NCI-H460 (cell line): ENCODE measurements around the gene TGFBRAP1. TPM values are rescaled to one million over a fixed set of nuclear protein-coding genes. Genes with fewer than 3 reads are reported as not detected.
"Not testable (repeated sequence)": the region's sequence is repeated elsewhere in the genome, so short reads cannot be mapped to it uniquely, and the experiment has no call there.

Experiments
- DNase-seq: peaks from one replicate; pipeline ENCODE4 v3.0.0-alpha.2; 2016; ENCODE audit warnings: low read depth; ENCODE audit errors: extremely low read depth
- total RNA-seq: library from RNA; depleted of rRNA; stranded (reverse); fragments of >200 nt; shearing (Covaris generic); gene quantifications from 2 replicates; pipeline ENCODE4 v1.2.3, GENCODE V29; 2014

TGFBRAP1 gene
- total RNA-seq, 1 experiment from 2014 or later: 20.0 TPM

DNA sequence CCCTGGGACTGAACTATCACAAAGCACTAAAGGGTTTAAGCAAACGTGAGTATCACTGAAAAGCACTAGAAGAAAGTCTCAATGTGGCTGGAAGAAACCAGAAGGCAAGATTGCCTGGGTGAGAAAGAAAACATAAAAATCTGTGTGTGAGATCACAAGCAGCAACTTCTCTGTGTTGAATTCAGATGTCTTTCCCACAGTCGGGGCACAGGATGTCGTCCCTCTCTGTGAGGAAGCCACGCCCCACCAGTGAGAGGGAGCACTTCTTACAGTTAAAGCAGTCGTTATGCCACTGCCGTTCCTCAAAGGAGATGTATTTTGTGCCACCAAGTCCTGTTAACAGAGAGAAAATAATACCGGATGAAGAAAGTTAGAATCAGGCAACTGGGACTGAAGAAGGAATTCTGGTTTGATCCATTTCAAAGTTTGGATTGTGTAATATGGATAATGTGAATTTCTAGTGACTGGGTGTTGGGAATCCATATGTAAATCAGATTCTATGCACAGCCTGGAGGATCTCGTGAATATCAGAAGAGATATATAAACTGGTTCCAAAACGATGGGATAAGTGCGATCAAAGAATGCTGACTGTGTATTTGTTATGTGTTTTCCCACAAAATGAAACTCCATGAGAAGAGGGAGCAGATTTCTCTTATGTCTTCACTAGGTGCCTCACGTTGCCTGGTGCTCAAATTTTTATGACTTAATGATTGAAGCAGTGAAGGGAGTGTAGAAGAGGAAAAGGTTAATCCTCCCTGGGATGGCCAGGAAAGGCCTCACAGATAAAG lies 31.8 kb upstream of the TGFBRAP1 start:
- DNase-seq: no peak

GRCh38 chr2:105358593-105358992 lies 29.1 kb upstream of the TGFBRAP1 start:
- no peak for DNase-seq

DNA sequence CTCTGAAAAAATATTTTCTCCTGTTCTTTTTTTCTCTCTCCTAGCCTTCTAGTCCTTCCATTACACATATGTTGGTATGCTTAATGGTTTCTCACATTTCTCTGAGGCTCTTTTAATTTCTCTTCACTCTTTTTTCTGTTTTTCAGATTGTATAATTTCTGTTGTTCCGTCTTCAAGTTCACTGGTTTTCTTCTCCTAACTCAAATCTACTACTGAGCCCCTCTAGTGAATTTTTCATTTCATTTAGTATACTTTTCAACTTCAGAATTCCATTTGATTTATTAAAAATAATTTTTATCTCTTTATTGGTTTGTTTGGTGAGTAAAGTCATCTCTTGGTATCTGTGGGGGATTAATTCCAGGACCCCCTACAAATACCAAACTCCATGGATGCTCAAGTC lies 27.6 kb upstream of the TGFBRAP1 start:
- no peak for DNase-seq

DNA sequence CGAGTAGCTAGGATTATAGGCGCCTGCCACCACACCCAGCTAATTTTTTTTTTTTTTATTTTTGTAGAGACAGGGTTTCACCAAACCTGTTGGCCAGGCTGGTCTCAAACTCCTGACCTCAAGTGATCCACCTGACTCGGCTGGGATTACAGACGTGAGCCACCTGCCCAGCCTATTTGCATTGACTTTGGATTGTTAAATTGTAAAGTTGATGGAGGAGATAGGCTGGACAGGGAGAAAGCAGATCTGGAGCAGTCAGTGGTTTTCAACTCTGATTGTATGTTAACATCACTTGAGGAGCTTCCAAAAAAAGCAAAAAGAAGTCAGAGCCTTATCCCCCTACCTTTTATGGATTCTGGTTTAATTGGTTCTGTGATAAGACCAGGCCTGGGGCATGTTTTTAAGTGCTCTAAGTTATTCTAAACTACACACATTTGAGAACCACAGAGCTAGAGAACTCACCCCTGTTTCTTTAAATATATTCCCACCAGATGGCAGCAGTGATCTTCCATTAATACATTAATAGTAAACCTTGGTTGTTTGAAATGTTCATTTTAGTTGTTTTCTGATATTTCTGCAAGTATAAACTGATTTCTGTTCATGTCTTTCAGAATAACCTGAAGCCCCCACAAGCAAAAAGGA lies 15.3 kb upstream of the TGFBRAP1 start:
- DNase-seq: no peak

GRCh38 chr2:105339414-105339813 lies 9.9 kb upstream of the TGFBRAP1 start:
- DNase-seq: no peak

GRCh38 chr2:105338020-105338385 lies 8.5 kb upstream of the TGFBRAP1 start:
- DNase-seq: no peak

DNA sequence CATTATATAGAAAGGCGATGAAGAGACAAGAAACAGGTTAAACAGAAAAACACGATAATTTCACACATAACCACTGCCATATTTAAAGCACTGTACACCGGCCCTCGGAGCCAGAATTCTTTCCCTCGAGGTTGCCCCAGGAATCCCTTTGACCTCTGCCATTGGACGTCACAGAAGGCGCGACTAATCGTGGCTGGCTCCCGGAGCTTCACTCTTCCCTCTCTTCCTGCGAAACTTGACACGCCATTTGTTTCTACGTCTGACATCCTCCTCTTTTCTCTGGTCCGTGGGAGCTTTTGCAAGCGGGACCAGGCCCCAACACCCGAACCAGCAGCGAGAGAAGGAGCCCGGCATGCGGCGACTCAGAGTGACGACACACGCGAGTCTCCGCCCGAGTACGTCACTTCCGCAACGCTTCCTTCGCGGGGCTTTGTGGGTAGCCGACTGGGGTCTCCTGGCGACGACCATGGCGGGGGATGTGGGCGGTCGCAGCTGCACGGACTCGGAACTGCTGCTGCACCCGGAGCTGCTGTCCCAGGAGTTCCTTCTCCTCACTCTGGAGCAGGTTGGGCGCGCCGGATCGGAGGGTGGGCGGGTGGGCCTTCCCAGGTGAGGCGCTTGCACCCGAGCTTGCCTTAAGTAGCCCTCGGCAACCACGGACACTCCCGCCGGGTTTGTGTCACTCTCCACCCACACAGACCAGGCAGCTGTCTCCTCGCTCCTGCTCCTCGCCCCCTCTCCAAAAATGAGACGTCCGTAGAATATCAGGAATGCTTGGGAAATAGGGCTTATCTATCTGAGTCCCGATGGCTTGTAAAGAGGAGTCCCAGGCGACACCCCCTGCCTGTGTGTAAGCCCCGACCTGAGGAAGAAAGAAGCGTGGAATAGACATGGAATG lies 7.8 kb upstream of the TGFBRAP1 start, which contains the start of gene C2orf49:
TSS of gene C2orf49 (plus strand) at position 419 of the 898 bp plus-strand sequence. CDS start at position 467, 48 bp downstream.
- peak; percentile 76 for DNase-seq

DNA sequence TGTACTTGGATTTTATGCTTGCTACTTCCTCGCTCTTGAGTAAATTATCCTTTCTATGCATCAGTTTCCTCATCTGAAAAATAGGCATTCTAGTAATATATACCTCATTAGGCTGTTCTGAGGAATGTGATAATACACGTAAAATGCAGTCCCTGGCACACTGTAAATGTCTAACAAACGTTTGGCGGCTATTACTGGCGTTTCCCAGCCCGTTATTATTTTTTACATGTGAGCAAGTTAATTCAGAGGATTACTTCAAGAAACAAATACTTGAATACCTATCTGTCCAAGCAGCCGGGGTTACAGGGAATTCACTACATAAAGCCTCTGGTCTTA lies 7.2 kb upstream of the TGFBRAP1 start:
- no peak for DNase-seq

DNA sequence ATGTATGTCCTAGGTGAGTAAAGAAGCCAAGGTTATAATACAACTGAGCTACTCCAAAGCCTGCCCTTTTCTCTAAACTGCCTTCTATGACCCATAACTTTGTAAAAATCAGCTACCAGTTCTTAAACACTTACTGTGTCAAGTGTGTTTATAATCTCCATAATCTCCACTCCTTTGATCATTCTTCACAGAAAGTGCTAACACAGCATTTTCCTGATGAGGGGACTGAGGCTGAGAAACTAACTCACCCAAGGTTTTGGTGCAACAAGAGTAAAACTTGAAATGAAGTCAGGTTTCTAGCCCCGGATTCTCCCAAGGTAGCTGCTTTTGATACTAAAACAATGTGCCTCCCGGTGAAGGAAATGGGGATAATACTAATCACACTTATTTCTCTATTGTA lies 5.9 kb upstream of the TGFBRAP1 start:
- DNase-seq: no peak

- no peak for DNase-seq
Observed at GRCh38 chr2:105334211-105334610, 4.7 kb upstream of the TGFBRAP1 start.

GRCh38 chr2:105330681-105331375 lies 1.3 kb upstream of the TGFBRAP1 start:
- DNase-seq: no peak

- DNase-seq: no peak
Observed at GRCh38 chr2:105329197-105329554, 359 bp downstream of the TGFBRAP1 start.

DNA sequence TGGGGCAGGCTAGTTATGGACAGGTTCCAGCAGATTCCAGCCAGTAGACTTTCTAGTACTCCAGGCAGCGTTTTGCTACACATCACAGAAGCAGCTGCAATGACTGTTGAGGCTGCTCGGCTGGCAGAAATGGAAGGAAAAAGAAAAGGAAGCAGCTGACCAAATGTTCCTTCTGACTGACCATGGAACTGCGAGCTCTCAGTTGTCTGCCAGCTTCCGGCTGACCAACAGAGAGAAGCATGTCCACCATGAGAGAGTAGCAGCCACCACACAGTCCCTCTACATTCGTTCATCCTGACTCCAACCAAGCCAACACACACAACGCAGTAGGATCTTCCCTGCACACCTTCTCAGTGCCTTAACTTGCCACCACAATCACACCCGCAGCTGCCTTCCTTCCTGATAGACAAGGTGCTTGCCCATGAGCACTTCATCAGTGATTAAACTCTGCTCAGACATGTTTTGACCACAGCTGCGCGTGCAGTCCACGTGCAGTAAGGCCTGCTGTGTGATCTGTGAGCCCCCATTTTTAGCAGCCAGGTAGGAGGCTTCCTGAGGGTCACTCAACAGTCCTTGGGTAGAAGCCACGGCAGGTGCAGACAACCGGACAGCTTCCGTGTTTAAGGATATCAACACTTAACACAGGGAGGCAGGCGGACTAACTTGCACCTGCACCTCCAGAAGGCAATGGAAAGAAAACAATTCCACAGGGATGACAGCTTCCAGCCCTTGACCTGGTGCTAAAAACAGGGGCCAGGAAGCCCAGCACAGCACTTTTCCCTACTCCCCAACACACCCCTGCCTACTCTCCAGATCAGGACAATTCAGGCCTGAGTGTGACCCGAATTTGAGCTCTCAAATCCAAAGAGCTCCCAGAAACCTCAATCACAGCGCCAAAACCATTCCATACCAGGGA lies 996 bp downstream of the TGFBRAP1 start:
- no peak for DNase-seq

DNA sequence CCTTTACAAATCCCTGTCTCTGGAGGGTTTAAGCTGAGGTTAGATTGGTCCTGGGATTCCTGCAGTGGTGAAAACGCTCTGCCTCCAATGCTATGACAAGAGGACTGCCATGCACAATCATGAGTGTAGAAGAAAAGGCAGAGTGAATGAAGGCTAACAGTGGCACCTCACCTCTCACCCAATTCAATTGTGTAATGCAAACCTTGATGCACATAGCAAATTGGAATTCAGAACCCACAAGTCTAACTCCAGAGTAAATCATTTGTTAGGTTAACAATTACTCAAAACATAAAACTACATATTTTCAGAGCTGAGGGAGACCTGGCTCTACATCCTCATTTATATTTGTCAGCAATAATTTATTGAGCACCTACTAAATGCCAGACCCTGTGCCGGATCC lies 1.8 kb downstream of the TGFBRAP1 start:
- DNase-seq: no peak

DNA sequence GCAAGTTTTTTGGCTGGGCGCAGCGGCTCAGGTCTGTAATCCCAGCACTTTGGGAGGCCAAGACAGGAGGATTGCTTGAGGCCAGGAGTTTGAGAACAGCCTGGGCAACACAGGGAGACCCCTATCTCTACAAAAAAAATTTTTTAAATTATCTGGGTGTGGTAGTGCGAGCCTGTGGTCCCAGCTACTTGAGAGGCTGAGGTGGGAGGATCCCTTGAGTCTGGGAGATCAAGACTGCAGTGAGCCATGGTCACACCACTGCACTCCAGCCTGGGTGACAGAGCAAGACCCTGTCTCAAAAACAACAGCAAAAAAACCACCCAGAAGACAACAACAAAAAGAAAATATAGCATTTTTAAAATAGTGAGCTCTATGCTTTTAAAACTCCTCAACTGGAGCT lies 2.3 kb downstream of the TGFBRAP1 start:
- DNase-seq: not testable (repeated sequence)

DNA sequence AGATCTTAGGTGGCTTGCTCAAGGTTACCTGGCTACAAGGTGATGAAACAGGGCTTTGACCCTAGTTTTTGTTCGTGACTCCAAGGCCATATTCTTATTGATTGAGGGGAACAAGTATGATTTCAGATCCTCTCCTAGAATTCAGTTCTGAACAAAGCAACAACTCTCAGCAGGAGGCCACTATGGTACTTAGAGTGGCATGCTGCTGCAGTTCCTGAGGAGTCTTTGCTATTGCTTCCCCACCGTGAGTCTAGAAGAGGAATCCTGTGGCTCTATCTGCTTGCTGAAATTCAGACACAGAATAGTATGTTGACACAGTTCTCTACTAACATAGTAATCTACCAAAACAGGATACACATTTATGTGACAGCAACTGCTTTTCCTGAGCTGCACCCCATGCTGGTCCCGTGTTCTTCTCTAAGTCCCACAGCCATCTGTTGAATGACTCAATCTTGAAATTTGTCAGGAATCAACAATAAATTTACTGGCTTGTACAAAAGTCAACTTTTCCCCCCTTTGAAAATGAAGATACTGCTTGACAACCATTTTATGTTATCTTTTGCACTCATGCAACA lies 4.1 kb downstream of the TGFBRAP1 start:
- no peak for DNase-seq

DNA sequence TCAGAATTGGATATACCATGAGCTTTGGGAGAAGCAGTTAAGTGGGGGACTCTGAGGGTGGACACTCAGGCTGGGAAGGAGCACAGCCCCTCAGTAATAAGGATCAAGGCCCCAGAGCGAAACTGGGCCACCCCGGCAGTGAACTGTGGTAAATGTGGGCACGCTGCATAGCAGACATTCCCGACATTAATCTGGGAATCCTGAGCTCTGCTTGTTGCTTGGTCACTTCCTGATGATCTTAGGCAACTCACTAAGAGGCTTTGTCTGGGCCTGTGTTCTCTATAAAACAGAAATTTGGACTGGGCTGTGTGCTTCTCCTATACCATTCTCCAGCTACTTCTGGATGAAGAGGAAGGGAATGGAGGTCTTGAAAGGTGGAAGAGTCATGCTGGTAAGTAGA lies 4.8 kb downstream of the TGFBRAP1 start:
- DNase-seq: no peak

GRCh38 chr2:105324101-105324500 lies 5.4 kb downstream of the TGFBRAP1 start:
- no peak for DNase-seq

GRCh38 chr2:105323111-105323510 lies 6.4 kb downstream of the TGFBRAP1 start:
- DNase-seq: no peak
